ENCODE results near the gene SLC36A3.
"Not testable (repeated sequence)": the region's sequence is repeated elsewhere in the genome, so short reads cannot be mapped to it uniquely, and the experiment has no call there.

SLC36A3 gene

DNA sequence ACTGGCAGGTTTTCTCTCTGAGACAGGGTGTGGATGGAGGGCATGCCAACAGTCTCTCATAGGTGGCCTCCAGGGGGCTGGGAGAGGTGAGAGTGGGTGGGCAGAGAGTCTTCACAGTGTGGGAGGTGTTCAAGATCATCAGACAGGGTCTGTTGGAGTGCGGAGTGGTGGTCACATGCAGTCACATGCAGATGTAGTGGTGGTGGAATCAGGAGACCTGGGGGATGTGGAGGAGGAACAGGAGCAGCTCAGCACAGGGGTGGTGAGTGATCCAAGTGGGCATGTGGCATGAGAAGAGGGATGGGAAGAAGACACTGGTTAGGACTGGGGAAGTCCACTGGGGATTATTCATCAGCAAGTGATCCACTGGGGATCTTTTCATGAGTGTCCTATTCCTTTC is 44.8 kb downstream of the SLC36A3 start:
- DNase-seq (ENCODE audit: low read depth): no peak

DNA sequence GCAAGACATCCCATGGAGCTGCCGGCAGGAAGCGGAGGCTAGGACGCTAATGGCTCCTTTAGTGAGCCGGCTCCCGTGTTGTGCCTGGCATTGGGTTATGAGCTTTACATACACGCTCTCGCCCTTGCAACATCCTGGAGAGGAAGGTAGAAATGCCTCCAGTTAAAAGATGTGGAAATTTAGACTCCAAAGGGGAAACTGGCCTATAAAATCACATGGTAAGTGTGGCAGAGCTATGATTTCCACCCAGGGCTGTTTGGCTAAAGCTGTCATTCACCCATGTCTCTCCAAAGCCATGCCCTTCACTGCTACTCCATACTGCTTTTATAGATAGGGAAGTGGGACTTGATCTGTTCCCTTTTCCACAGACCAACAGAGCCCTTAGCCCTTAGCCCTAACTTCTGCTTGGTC is 45.4 kb downstream of the SLC36A3 start:
- DNase-seq (ENCODE audit: low read depth): no peak

DNA sequence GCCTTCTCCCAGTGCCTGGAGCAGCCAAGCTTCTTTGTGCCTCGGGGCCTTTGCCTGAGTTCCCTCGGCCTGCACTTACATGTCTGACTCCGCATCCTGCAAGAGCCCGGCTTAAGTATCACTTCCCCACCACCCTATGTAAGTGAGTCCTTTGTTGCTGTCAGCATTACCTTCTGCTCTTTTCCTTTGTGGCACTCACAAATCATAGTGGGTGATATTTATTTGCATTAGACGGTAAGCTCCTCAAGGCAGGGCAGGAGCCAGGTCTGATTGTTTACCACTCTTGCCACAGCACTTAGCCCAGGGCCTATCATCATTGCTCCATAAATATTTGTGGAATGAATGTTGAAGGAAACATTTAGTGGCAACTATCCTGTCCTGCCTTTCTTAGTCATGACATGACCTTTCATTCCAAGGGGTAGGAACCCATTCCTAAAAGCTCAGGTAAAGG is 45.8 kb downstream of the SLC36A3 start:
- no peak for DNase-seq (ENCODE audit: low read depth)

DNA sequence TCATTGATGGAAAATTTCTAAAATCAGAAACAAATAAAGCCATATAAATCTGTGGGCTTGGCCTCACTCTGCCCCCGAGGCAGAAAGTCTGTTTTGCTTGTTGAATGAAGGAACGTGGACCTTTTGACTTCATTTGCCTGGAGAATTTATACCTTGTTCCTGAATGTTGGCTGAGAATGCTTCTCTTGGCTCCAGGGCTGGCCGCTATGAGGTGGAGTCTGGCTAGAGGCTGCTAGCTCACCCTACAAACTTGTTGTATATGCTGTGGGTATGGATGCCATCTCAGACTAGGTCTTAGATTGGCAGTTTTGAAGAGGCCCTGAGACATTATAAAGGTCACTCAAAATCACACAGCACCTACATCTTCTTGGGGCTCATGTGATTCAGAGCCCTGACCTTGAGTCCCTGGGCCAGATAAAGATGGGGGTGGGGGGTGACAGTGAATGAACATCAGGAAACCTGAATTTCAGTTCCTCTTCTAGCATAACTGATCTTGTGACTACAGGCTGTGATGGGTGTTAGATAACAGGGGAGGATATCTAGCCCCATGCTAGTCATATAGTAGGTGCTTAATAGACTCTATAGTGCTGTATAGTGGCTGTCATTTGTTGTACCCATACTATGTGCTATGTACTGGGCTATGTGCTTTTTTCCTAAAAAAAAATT is 47.8 kb downstream of the SLC36A3 start:
- DNase-seq (ENCODE audit: low read depth): no peak

DNA sequence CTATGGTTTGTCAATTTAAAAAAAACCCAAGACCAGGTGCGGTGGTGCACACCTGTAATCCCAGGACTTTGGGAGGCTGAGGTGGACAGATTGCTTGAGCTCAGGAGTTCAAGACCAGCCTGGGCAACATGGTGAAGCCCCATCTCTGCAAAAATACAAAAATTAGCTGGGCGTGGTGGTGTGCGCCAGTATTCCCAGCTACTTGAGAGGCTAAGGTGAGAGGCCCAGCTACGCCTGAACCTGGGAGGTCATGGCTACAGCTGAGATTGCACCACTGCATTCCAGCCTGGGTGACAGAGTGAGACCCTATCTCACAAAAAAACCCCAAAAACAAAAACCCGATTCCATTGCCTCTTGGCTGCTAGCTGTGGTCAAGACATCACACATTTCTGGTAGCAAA is 48.6 kb downstream of the SLC36A3 start:
- DNase-seq (ENCODE audit: low read depth): not testable (repeated sequence)

DNA sequence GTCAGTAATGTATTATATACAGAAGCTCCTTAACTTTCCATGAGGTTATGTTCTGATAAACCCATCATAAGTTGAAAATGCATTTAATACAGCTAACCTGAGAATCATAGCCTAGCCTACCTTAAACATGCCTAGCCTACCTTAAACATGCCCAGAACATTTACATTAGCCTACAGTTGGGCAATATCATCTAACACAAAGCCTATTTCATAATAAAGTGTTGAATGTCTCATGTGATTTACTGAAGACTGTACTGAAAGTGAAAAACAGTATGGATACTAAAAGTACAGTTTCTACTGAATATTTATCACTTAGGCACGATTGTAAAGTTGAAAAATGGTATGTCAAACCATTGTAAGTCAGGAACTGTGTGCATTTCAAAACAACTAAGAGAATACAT is 49.0 kb downstream of the SLC36A3 start:
- DNase-seq (ENCODE audit: low read depth): no peak

DNA sequence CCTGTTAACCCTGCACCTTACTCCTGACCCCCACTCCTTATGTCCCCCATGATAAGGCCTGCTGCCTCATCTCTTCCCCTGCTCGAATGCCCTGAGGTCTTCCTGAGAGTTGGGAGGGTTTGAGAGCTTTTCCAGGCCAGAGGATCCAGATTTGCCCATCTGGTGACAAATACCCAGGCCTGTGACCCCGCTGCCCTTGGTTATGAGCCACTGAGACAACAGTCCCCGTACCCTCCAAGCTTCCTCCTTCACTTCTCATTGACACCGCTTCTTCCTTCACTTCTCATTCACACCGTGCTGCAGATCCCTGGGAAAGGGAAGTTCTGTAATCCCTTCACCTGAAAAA is 50.0 kb downstream of the SLC36A3 start:
- DNase-seq (ENCODE audit: low read depth): no peak

DNA sequence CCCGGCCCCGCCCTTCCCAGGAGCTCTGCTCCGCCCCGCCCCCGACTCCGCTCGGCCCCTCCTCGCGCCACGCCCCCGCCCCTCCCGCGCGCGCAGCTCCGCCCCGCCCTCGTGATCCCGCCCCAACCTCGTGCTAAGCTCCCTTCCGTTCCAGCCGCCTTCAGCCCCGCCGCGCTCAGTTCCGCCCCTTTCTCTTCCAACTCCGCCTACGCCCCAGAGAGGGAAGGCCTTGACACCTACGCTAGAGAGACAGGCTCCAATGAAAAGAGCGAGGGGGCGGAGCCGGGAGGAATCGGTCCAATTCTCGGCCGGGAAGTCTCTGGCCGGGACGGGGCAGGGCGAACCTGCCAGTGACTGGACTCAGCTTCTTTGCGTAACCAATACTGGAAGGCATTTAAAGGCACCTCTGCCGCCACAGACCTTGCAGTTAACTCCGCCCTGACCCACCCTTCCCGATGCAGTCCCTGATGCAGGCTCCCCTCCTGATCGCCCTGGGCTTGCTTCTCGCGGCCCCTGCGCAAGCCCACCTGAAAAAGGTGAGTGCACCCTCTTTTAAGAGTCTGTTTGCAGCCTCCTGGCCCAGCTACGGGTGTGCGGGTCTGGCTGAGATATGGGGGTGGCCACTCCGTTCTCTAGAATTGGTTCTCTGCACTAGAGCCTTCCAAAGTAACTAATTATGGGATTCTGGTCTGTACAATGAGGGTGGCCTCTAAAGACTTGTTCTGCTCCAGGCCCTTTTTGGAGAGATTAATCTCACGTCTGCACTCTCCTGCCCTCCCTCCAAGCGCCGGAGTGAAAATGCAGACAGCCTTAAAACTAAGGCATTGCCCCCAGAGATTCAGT is 50.6 kb downstream of the SLC36A3 start, which contains the start of gene GM2A:
GM2A (plus strand) TSS at position 424 of the 843 bp plus-strand sequence; CDS start at position 456, 32 bp downstream.
- peak; percentile 97 for DNase-seq (ENCODE audit: low read depth)

DNA sequence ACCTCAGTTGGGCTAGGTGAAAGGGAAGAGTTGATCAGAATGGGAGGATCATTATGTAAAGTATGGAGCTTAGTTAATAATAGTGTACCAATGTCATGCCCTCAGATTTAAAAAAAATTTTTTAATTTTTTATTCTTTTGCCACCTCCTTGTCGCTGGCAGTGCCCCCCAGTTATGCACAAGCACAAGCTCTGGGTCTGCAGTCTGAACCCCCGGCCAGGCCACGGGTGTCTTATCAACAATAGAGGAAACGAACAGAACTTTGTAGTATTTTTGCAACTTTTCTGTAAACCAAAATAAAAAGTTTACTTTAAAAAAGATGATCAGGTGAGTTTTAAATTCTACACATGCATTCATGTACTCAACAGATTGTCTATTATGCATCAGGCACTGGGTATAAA is 51.9 kb downstream of the SLC36A3 start:
- DNase-seq (ENCODE audit: low read depth): no peak

DNA sequence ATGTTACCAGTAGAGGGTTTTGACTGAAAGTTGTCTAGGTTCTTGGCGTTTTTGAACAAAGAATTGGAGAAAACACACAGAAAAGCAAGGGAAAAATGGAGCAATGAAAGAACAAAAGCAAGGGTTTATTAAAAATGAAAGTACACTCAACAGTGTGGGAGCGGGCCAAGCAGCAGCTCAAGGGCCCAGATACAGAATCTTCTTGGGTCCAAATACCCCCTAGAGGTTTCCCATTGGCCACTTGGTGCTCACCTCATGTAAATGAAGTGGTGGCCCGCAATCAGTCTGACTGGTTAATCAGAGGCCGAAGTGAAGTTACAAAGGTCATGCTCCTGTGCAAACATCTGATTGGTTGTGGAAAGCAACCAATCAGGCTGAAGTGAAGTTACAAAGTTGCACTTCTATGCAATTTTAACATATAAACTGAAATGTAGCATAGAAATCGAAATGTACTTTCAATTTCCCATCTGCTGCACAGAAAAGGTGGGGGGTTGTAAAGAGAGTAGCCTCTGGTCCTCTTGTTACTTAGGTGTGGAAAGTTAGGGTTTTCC is 52.5 kb downstream of the SLC36A3 start:
- DNase-seq (ENCODE audit: low read depth): no peak

DNA sequence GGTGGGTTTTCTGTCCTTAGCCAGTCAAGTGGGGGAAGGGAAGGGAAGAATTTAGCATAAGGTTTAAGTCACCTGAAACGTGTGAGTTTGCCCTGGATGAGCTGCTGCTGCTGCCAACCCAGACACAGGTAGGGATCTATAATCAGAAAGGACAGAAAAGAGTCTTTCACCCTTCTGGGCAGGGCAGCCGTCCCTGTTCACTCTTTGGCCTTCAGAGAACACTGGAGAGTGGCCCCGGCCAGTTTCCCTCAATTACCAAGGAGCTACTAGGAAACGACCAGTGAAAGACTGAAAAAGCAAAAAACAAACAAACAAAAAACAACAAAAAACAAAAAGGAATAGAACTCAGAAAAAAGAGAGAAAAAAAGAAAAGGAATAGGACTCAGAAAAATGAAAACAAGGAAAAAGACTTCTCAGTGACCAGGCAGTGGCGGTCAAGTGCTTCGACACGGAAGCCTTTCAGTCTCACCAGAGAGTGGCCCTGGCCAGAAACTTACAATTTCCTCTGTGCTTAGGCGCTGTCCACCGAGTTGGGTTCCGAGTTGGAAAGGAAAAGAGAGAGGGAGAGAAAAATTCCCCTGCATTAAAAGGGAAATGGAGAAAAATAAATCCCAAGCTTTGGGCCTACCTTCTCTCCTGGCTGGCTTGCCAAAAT is 53.1 kb downstream of the SLC36A3 start:
- DNase-seq (ENCODE audit: low read depth): no peak

DNA sequence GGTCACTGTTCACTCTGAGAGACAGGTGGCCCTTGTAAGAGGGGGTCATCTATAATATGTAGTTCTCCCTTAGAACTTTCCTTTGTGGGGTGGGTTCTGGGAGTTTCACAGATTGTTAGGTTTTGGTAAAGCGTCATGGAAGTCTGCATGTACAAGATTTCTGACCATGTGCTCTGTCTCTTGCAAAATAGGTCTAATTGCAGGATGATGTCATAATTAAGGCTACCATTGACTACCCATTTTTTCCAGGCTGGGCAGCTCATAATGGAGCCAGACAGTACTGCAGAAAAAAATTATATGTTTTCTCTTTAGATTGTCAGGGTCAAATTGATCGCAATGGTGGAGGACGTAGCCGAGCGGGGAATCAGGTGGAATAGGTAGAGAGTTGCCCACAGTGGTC is 54.3 kb downstream of the SLC36A3 start:
- DNase-seq (ENCODE audit: low read depth): no peak

DNA sequence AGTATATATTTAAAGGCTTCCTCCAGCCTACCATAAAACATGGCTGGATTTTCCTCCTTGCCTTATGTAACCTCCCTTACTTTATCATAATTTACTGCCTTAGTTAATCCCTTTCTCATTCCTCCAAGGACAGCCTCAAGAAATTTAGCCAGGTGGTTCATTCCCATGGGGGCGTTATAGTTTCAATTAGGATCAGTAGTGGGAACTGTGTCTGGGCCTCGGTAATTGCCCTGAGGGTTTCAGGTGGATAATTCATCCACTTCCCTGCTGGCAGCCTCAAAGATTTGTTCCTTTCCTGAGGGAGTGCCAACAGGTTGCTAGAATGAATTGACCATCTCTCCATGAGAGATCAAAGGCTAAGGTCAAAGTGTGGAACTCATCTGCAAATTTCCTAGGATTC is 54.9 kb downstream of the SLC36A3 start:
- DNase-seq (ENCODE audit: low read depth): no peak

DNA sequence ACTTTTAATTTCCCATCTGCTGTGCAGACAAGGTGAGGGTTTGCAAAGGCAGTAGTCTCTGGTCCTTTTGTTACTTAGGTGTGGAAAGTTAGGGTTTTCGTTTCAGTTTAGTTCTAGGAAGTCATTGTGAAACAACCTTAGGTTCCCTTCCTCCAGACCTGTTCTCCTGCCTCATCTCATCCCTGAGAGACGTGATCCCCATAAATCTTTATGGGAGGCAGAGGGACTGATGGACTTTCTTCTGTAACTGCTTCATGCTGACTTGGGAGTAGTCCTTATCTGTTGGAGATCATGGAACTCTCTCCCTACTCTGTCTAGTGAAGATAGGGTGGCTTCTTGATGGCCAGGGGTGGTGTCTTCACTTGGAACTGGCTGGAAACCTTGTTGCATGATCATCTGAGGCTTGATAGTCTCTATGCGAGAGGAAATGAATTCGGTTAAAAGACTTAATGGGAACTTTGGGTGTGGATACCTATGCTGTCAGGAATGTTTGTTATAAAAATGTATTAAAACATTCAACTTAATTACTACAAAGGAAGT is 57.8 kb downstream of the SLC36A3 start:
- no peak for DNase-seq (ENCODE audit: low read depth)

DNA sequence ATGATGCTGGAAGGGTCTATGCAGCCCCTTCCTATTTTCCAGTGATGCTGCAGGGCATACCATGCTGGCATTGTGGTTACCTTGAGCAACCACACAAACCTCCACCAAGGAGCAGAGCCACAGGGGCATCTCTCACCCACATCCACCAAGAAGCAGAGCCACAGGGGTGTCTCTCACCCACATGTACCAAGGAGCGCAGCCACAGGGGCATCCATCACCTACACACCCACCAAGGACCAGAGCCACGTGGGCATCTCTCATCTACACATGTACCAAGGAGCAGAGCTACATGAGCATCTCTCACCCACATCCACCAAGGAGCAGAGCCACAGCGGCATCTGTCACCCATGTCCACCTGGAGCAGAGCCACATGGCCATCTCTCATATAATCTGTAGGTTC is 59.4 kb downstream of the SLC36A3 start:
- DNase-seq (ENCODE audit: low read depth): no peak

DNA sequence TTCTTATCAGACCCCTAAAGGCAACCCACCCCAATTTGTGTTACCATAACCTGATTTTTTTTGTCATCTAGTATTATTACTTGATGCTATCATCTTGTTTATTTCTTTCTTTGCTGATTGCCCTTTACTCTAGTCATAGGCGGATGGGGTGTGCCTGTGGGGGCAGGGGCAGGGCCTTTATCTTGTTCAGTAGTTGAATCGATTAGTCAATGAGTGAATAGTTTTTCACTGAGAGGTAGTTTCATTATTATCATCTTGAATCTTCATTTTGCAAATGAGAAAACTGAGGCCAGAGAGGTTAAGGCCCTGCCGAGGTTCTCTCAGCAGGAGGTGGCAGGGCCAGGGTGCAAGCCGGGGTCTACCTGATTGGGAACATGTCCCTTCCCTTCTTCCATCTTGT is 60.0 kb downstream of the SLC36A3 start:
- DNase-seq (ENCODE audit: low read depth): no peak

DNA sequence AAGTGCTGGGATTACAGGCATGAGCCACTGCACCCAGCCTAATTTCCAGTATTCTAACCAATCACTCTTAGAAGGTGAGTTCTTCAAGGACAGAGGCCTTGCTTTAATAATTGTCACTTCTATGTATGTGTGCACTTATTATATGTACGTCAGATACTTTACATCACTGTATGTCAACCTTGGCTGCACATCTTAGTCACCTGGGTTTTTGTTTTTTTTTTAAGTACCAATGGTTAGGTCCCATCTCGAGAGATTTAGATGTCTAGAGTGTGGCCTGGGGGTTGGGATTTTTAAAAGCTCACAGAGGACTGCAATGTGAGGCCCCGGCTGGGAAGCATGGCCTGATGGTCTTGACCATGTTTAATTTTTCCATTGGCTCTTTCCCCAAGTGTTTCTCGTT is 60.4 kb downstream of the SLC36A3 start:
- no peak for DNase-seq (ENCODE audit: low read depth)

DNA sequence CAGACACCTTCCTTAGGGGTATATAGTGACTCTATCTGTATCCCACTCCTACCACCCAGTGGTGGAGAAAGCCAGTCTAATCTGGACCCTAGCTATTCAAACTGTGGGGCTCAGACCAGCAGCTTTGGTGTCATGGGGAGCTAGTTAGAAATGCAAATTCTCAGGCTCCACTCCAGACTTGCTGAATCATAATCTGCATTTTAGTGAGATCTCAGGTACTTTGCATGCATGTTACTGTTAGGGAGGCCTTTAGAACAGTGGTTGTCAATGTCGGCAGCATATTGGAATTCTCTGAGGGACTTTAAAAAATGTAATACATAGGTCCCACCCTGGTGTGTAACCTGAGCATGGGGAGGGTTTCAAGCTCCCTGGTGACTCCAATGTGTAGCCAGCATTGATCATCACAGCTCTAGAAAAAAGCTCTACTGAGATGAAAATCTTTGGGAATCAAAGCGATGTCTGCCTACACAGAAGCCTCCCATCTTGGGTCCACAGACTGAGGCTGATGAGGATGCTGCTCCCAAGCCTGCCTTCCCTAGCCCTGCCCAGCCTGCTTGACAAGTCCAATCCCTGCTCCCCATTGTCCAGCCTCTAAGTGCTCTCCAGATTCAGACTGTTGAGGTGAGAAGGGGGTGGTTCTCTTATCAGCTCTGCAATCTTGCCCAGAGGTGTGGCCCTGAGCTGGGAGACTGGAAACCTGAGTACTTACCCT is 62.5 kb downstream of the SLC36A3 start:
- no peak for DNase-seq (ENCODE audit: low read depth)

DNA sequence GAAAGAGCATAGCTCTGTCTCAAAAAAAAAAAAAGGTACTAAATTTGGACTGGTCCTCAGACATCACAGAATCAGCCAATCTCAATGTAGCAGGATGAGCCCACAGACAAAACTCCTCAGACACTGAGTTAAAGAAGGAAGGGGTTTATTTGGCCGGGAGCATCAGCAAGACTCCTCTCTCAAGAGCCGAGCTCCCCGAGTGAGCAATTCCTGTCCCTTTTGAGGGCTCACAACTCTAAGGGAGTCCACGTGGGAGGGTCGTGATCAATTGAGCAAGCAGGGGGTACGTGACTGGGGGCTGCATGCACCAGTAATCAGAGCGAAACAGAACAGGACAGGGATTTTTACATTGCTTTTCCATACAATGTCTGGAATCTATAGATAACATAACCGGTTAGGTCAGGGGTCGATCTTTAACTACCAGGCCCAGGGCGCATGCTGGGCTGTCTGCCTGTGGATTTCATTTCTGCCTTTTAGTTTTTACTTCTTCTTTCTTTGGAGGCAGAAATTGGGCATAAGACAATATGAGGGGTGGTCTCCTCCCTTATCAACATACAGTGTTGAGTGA is 63.2 kb downstream of the SLC36A3 start:
- DNase-seq (ENCODE audit: low read depth): not testable (repeated sequence)

DNA sequence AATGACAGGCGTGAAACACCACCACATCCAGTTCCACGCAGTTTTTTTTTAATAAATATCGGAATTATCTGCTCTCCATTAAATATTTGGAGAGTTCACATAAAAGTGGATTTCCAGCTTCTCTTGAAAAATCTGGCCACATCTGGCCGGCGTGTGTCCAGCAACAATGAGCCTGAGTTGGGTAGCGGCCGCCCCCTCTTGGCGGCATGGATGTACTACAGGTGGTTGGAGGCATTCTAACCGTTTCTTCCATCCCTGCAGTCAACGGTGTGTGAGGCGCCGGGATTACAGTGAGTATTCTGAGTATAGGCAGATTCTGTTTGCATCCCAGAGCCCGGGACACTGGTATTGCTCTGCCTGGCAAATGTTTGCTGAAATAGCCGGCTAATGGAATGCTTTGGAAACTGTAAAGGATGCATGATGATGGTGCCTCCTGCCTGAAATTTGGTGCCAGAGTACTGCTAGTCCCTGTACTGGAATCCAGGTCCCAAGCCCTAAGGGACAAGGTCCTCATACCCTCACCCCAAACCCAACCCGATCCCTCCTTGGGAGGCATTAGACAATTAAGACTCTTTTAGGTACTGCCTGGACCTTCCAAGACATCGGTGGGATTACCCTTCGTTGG is 64.2 kb downstream of the SLC36A3 start:
- no peak for DNase-seq (ENCODE audit: low read depth)

DNA sequence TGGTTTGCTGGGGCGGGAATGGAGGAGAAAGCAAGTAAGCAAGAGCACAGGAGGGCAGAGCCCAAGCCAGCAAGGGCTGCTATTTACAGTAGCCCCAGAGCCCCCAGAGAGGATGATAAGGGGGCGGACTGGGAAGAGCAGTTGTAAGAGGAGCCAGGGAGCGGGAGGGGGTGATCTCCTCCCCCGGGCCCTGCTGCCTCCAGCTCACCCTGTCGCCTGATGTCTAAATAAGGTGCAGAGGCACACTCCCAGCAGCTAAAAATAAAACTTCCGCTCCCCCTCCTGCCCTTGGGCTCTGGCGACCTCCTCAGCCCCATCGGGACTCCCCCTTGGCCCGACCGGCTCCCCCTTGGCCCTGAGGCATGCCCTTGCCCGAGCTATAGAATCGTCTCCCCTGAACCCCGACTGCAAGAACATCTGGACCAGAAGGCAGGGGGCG is 65.2 kb downstream of the SLC36A3 start:
- no peak for DNase-seq (ENCODE audit: low read depth)
